HG02678 (cell line): ENCODE results near the gene TNFRSF21.
"Not testable (repeated sequence)": the region's sequence is repeated elsewhere in the genome, so short reads cannot be mapped to it uniquely, and the experiment has no call there.

ENCODE experiments used
- ATAC-seq: cut with Tn5 transposase; IDR thresholded peaks from one replicate; pipeline ENCODE4 v1.9.1; 2021; ENCODE audit warnings: mild to moderate bottlenecking, moderate library complexity; ENCODE audit not compliant: unreplicated experiment

TNFRSF21 gene, protein sequence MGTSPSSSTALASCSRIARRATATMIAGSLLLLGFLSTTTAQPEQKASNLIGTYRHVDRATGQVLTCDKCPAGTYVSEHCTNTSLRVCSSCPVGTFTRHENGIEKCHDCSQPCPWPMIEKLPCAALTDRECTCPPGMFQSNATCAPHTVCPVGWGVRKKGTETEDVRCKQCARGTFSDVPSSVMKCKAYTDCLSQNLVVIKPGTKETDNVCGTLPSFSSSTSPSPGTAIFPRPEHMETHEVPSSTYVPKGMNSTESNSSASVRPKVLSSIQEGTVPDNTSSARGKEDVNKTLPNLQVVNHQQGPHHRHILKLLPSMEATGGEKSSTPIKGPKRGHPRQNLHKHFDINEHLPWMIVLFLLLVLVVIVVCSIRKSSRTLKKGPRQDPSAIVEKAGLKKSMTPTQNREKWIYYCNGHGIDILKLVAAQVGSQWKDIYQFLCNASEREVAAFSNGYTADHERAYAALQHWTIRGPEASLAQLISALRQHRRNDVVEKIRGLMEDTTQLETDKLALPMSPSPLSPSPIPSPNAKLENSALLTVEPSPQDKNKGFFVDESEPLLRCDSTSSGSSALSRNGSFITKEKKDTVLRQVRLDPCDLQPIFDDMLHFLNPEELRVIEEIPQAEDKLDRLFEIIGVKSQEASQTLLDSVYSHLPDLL

DNA sequence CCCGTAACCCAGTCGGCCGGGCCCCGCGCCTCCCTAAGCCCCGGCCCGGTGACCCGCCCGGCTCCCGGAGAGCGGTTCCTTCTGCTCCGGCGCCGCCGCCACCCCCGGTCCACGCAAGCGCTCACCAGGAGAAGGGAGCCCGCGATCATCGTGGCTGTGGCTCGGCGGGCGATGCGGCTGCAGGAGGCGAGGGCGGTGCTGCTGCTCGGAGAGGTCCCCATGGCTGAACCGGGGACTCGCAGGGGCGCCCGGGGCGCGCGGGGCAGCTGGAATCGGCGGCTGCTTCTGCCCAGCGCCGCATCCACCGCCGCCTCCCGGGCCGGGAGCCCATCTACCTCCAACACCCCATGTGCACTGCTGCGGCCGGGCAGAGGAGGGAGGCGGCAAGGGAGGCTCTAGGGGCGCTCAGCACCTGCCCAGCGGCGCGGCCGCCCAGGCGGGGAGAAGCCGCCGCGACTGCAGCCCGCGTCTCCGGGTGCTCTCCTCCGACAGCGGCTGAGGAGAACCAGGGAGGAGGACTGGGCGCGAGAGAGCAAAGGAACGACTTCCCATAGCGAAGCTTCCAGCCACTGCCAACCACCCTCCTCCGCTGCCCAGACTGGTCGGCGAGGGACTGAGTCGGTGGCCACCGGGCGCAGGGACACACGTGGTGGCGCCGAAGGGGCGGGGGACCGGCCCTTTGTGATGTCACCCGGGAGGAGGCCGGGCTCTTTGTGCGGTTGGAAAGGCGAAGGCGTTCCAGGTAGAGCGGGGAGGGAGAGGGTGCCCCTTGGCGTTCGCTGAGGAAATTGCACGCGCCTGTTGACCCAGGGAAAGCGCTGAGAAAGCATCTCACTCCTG lies at the start of gene TNFRSF21:
Gene TNFRSF21 (minus strand): TSS at position 615 of the 840 bp plus-strand sequence. CDS start 394 bp downstream, at position 221.
- ATAC-seq: peak; percentile 99

DNA sequence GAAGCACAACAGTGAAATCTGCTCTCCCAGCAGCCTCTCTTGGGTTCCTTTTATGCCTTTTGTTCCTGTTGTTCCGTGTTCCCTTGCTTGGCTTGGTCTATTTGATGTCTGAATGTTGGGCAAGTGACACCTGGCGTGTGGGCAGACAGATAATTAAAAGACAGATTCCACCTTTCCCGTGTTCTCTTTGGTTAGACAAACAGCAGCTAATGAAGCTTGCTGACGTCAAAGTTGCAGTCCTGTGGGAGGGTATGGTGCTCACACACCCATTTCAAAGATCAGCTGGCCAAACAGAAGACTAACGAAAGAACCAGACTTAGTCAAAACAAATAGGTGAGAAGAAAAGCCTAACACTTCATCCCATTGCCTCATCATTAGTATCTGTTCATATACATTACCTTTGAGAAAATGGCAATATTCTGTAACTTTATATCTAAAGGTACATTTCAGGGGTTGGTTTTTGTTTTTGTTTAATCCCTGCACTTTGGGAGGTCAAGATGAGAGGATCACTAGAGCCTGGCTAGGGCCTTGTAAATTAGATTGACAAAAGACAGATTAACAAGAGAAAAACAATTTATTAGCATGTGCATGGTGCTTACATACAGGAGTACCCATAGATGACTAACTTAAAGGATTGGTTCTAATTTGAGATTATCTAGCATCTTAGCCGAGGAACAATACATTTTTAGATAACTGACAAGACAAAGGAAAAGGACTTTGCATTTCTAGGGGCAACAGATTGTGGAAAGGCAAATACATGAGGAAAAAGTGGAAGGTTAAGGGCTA lies 48.9 kb upstream of the TNFRSF21 start:
- peak; percentile 45 for ATAC-seq

DNA sequence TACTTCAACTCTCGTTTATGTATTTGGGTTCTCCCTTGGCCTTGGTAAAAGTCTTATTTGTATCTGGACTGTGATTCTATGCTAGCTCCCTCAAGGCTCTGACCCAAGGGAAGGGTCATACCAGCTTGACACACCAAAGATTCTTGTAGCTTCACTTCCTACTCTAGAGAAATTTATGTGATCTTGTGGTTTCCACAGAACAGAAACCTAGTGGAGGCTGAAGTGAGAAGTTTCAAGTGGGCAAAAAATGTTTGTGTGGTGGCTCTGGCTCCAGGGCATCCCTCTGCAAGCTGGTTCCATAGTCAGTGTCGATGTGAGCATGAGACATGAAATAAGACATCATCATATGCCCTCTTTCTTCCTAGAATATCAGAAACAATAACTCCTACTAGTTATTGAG lies 48.1 kb upstream of the TNFRSF21 start:
- ATAC-seq: peak; percentile 71

DNA sequence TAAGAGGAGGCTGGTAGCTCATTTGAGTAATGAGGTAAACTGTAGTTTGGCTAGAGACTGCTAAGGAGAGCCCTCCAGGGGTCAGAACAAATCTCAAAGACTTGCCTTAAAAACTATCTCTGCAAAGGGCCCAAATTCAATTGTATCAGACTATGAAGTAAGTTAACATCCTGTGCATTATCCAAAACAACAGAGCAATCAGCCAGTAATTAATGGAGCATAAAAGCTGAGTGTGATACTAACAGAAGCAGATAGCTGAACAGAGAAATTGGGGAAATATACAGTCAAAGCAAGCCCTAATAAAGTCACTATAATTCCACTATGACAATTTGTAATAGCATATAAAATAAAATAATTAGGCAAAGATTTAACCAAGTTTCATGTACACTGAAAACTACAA lies 45.8 kb upstream of the TNFRSF21 start:
- ATAC-seq: no peak

DNA sequence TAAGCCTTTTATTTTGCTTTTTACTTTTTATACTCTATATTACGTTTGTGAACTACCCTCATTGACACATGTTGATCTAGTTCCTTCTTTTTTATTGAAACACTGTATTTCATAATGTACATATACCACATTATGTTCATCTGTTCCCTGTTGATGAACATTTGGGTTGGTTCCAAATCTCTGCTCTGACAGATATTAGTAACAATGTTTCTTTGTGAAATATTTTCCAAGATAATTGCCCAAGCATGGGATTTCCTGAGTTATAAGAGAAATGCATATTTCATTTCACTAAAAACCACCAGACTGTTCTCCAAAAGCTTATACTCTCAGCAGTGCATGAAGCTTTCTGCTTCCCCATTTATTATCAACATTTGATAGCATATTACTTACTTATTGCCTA lies 44.2 kb upstream of the TNFRSF21 start:
- ATAC-seq: no peak

DNA sequence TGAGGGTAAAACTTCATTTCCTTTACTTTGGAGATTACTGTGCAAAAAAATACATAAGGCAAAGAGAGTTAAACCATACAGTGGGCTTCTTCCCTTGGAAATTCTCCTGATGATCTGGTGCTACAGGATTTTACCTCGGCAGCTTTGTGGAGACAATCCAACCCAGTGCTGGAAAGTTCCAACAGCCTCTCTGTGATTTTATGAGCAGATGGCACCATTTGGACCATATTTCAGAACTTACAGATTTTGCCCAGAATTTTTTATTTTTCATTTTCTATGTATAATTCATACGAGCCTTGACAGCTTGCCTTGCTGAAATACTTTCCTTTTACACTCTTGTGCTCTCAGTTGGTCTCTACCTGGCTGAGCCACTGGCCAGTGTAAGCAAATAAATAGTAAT lies 43.3 kb upstream of the TNFRSF21 start:
- no peak for ATAC-seq

DNA sequence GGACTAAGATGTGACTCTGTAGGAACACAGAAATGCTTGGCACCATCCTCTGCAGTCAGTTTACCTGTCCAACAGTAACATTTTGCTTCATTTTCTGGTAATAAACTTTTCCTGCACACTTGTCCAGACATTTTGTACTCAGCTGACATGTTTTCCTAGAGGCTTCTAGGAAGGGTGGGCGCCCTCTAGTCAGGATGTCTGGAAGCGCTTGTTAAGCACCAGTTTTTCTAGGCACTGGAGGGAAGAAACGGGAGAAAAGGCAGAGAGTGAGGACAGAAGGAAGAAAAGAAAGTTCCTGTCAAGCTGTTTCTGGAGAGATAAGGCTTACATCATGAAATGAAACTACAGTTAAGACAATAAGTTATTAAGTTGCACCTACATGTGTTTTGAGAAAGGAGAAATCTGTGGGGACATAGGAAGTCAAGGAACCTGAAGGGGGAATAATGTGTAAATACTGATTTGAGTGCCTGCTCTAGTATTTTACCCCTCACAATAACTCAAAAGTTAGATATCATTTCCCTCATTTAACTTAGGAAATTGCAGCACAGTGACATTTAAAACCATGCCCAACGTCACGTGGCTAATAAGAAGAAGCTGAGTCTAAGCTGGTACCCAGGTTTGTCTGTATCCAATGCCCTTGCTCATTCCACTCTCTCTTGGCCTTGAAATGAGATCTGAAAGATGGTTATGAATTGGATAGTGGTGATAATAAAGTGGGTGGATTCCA lies 42.7 kb upstream of the TNFRSF21 start:
- ATAC-seq: no peak

DNA sequence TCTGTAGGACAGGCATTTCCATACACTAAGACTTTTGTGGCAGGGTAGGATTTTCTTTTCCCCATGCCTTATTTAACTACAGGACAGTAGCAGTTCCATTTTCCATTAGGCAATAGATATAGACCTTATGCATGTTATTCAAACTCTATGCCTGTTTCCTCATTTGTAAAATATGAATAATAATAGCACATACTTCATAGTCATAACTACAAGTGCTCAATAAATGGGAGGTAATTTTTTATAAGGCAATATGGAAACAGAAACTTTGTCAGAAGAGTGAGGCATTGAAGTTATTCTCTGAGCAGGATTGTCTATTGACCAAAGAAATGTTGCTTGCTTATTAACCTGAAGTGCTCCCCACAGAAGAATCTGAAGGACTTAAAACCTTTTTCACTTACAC lies 41.9 kb upstream of the TNFRSF21 start:
- ATAC-seq: no peak

DNA sequence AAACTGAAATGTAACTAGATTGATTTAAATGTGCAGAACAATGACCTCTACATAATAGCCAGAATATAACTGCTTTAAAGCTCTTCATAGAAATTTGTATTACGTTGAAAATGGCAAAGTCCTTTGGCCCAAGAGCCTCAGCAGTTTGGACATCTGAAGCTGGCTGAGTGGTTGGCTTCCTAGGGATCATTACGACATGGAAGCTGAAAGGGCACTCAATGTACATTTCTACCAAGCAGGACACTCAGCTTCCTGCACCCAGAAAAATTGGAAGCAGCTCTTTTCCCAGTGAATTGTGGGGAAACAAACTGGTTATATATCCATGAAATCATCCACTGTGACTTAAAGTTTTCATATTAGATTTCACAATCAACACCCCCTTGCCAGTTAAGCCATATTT lies 40.2 kb upstream of the TNFRSF21 start:
- ATAC-seq: no peak

DNA sequence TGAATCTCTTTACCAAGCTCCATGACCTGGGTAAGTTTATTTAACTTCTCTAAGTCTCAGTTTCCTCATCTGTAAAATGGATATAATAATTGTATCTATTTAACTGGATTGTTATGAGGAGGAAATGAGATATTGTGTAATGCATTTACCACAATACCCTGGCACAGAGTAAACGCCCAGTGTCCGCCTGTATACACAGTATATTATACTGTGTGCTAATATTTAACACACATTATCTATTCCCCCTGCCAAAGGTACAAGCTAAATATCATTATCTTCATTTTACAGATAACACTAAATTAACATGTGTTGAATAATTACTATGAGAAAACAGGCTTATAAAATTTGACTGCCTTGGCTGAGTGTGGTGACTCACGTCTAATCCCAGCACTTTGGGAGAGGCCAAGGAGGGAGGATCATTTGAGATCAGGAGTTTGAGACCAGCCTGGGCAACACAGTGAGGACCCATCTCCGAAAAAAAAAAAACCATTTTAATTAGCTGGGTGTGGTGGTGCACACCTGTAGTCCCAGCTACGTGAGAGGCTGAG lies 38.7 kb upstream of the TNFRSF21 start:
- no peak for ATAC-seq

DNA sequence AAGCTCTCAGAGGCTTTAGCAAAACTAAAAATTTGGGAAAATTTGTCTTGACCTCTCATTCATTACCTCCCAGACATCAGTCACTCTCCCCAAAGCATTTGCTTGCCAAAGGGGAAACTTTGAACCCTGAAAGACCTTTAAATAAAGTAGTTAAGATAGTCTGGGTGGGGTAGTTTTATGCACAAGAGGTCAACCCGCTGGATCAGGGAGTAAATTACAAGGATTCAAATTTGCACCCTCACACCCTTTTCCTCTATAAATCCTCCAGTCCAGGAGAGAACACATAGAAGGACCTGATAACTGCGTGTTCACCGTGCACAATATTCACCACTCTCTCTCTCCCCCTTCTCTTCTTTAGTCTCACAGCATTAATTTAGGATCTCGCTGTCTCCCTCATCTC lies 36.1 kb upstream of the TNFRSF21 start:
- ATAC-seq: no peak

DNA sequence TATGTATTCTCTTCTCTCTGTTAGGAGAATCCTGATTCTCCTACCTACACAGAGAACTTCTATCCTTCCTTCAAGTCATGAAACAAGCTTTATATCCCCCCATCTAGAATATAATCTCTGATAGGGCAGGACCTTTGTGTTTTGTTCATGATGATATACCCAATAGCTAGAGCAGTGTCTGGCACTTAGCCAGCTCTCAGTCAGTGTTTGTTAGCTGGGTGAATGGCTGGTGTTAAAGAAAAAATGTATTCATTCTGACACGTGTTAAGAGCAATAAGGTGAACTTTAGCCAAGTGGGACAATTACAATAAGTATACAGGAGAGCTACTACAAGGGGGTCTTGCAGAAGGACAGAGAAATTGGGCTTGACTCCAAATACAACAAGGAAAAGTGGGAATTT lies 34.3 kb upstream of the TNFRSF21 start:
- no peak for ATAC-seq

DNA sequence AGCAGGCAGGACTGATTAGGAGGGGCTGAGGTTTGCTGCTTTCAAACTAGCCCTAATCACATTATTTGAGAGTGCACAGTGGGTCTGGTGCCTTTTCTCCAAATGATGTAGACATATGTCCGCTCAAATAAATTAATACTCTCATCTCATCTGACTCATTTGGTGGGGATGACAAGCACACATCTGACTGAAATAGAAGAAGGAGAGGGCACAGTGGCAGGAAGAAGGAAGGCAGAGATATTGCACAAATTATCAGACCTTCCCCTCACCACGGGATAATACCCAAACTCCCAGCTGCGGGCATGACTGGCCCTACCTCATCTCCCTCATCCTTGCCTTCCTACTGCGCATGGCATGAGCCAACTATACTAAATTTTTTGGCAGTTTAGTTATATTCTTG lies 33.9 kb upstream of the TNFRSF21 start:
- no peak for ATAC-seq

DNA sequence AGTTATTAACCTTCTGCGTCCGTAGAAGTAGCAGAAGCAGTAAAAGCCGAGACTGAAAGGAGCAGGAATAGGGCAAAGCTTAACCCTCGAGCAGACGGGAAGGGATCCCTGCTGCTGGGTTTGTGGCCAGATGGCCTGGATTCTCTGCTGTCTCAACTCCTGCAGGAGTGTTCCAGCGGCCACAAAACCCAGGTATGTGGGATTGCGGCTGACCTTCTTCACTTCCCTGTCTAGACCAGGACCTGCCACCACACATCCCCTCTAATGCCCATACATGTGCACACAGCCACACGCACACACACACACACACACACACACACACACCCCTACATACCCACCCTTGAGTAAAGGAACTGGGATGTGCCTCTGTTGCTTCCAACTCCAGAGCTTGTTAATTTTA lies 33.1 kb upstream of the TNFRSF21 start:
- ATAC-seq: no peak

DNA sequence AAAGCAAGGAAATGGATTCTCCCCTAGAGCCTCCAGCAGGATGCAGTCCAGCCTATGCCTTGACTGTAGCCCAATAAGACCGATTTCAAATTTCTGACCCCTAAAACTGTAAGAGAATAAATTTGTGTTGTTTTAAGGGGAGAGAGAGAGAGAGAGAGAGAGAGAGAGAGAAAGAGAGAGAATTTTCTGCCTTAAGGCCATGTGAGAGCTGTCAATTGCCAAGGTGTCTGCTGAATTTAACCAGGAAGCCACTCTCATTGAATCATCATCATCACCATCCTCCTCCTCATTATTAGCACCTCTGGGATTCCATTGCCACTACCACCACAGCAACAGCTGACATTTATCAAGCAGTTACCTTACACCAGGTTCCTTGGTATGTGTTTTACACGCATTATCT lies 27.8 kb upstream of the TNFRSF21 start:
- ATAC-seq: no peak

DNA sequence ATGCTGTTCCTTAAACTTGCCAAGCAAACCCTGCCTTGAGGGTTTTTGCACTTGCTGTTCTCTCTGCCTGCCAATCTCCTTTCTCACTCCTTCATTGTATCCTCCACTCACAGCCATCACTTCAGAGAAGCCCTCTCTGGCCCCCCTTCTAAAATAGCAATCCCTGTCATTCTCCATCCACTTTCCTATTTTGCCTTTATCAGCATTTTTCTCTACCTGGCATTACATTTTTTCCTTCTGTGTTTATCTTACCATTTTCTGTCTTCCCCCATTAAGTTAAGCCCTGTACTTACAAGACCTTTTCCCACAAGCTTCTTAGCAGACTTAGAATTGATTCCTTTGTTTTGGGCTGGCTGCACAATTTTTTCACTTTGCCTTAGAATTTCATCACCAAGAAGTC lies 26.6 kb upstream of the TNFRSF21 start:
- no peak for ATAC-seq

DNA sequence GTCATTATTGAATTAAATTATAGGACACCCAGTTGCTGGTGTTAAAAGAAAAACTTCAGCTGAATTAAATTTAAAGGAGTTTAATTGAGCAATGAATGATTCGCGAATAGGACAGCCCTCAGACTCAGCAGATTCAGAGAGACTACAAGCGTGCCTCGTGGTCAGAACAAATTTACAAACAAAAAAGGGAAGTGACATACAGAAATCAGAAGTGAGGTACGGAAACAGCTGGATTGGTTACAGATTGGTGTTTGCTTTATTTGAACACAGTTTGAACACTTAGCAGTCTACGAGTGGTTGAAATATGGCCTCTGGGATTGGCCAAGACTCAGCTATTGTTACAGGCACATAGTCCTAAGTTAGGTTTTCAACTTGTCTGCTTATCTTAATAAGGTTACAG lies 25.8 kb upstream of the TNFRSF21 start:
- ATAC-seq: peak; percentile 98

DNA sequence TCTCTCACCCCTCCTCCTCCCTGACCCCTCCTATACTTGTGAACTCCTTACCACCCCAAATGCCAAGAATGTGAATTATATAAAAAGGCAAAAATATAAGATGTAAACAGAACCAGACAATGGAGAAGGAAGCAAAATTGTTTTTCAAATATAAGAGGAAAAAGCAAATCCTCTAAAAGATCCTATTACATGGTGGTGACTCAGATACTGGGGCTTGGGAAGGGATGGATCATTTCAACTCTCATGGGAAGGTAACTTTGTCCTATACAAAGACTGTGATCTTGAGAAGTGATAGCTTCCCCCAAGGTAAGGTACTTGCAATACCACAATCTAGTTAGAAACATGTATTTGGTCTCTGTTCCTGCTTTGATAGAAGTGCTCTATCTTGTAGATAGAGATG lies 24.6 kb upstream of the TNFRSF21 start:
- no peak for ATAC-seq

DNA sequence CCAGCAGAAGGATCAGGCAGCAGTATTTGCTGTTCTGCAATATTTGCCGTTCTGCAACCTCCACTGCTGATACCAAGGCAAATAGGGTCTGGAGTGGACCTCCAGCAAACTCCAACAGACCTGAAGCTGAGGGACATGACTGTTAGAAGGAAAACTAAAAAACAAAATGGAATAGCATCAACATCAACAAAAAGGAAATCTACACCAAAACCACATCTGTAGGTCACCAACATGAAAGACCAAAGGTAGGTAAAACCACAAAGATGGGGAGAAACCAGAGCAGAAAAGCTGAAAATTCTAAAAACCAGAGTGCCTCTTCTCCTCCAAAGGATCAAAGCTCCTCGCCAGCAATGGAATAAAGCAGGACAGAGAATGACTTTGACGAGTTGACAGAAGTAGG lies 18.9 kb upstream of the TNFRSF21 start:
- ATAC-seq: not testable (repeated sequence)

DNA sequence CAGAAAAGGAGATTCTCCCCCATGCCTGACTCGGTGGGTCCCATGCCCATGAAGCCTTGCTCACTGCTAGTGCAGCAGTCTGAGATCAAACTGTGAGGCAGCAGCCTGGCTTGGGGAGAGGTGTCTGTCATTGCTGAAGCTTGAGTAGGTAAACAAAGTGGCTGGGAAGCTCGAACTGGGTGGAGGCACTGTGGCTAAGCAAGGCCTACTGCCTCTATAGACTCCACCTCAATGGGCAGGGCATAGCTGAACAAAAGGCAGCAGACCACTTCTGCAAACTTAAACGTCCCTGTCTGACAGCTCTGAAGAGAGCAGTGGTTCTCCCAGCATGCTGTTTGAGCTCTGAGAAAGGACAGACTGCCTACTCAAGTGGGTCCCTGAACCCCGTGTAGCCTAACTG lies 18.4 kb upstream of the TNFRSF21 start:
- ATAC-seq: not testable (repeated sequence)
